A204.1 (cell line): ENCODE data around the gene DCLK2.
A peak's percentile ranks its signal among the peaks of the same experiment; 100 is the strongest.

Experiments
- FAIRE-seq: peaks from 2 replicates; lab custom pipeline; 2012; peaks lifted over from hg19 to GRCh38; lab: Jason Lieb, UNC

DCLK2 gene

GRCh38 chr4:150119492-150119891 lies 41.2 kb downstream of the DCLK2 start:
- FAIRE-seq, result no peak

- no peak for FAIRE-seq
These were observed 44.8 kb downstream of the DCLK2 start for GRCh38 chr4:150123087-150123486.

- no peak for FAIRE-seq
These were observed 45.8 kb downstream of the DCLK2 start for GRCh38 chr4:150123796-150124677.

- no peak for FAIRE-seq
These were observed 48.1 kb downstream of the DCLK2 start for GRCh38 chr4:150126201-150126863.

- no peak for FAIRE-seq
These were observed 48.6 kb downstream of the DCLK2 start for GRCh38 chr4:150126864-150127203.

GRCh38 chr4:150127757-150128156 lies 49.5 kb downstream of the DCLK2 start:
- no peak for FAIRE-seq

- no peak for FAIRE-seq
These were observed 52.7 kb downstream of the DCLK2 start for GRCh38 chr4:150130933-150131332.

- FAIRE-seq, result no peak
These were observed 53.5 kb downstream of the DCLK2 start for GRCh38 chr4:150131581-150132228.

- FAIRE-seq, result no peak
These were observed 55.4 kb downstream of the DCLK2 start for GRCh38 chr4:150133605-150134004.

GRCh38 chr4:150135134-150135772 lies 57.0 kb downstream of the DCLK2 start:
- no peak for FAIRE-seq

GRCh38 chr4:150136036-150136435 lies 57.8 kb downstream of the DCLK2 start:
- no peak for FAIRE-seq

GRCh38 chr4:150136481-150136880 lies 58.2 kb downstream of the DCLK2 start:
- no peak for FAIRE-seq

- FAIRE-seq, result no peak
These were observed 61.1 kb downstream of the DCLK2 start for GRCh38 chr4:150139297-150139865.

- FAIRE-seq, result no peak
These were observed 62.6 kb downstream of the DCLK2 start for GRCh38 chr4:150140774-150141400.

GRCh38 chr4:150141756-150142155 lies 63.5 kb downstream of the DCLK2 start:
- FAIRE-seq, result peak; percentile 49

GRCh38 chr4:150142831-150143230 lies 64.6 kb downstream of the DCLK2 start:
- FAIRE-seq, result no peak

GRCh38 chr4:150145090-150145945 lies 67.1 kb downstream of the DCLK2 start:
- no peak for FAIRE-seq

- FAIRE-seq, result no peak
These were observed 67.7 kb downstream of the DCLK2 start for GRCh38 chr4:150145946-150146340.

GRCh38 chr4:150149381-150149780 lies 71.1 kb downstream of the DCLK2 start:
- no peak for FAIRE-seq

- FAIRE-seq, result no peak
These were observed 72.4 kb downstream of the DCLK2 start for GRCh38 chr4:150150629-150151062.

GRCh38 chr4:150152766-150153165 lies 74.5 kb downstream of the DCLK2 start:
- no peak for FAIRE-seq
